Progenitor cell of endocrine pancreas (in vitro differentiated cells): Measurements from ENCODE around the gene HECTD3. TPM values are rescaled to one million over a fixed set of nuclear protein-coding genes. Genes with fewer than 3 reads are reported as not detected.
A peak's percentile ranks its signal among the peaks of the same experiment; 100 is the strongest.
"Not testable (repeated sequence)": the region's sequence is repeated elsewhere in the genome, so short reads cannot be mapped to it uniquely, and the experiment has no call there.

Source experiments
- DNase-seq: peaks from one replicate; pipeline ENCODE4 v3.0.0; 2021; ENCODE audit warnings: low spot score; ENCODE audit not compliant: unreplicated experiment
- H3K27ac Mint-ChIP-seq: 2 replicates; pipeline ENCODE4 v1.8.0; 2021; ENCODE audit warnings: mild to moderate bottlenecking, moderate library complexity, mixed read lengths
- H3K27me3 Mint-ChIP-seq: 2 replicates; pipeline ENCODE4 v1.8.0; 2021; ENCODE audit warnings: mixed read lengths
- H3K36me3 Mint-ChIP-seq: 2 replicates; pipeline ENCODE4 v1.8.0; 2022; ENCODE audit warnings: mixed read lengths; ENCODE audit not compliant: insufficient read depth
- H3K4me1 Mint-ChIP-seq: 2 replicates; pipeline ENCODE4 v1.8.0; 2021; ENCODE audit warnings: low read depth, mixed read lengths
- H3K4me3 Mint-ChIP-seq: 2 replicates; pipeline ENCODE4 v1.8.0; 2021; ENCODE audit warnings: low read depth, mild to moderate bottlenecking, moderate library complexity, mixed read lengths
- H3K9me3 Mint-ChIP-seq: 2 replicates; pipeline ENCODE4 v1.8.0; 2021; ENCODE audit warnings: low read depth, mixed read lengths
- total RNA-seq: library from RNA; stranded (reverse); gene quantifications from 2 replicates; pipeline ENCODE4 v1.2.1, GENCODE V29; 2021
- TF ChIP-seq, protein P1 (sequence below): fragments of 200-600 bp; sonication (generic); IDR thresholded peaks from one replicate; pipeline ENCODE4 v1.5.0; 2021; ENCODE audit warnings: antibody characterized with exemption, mild to moderate bottlenecking; ENCODE audit not compliant: unreplicated experiment

HECTD3 gene
- total RNA-seq, 1 donor from 2014 or later, result 44.2 TPM

DNA sequence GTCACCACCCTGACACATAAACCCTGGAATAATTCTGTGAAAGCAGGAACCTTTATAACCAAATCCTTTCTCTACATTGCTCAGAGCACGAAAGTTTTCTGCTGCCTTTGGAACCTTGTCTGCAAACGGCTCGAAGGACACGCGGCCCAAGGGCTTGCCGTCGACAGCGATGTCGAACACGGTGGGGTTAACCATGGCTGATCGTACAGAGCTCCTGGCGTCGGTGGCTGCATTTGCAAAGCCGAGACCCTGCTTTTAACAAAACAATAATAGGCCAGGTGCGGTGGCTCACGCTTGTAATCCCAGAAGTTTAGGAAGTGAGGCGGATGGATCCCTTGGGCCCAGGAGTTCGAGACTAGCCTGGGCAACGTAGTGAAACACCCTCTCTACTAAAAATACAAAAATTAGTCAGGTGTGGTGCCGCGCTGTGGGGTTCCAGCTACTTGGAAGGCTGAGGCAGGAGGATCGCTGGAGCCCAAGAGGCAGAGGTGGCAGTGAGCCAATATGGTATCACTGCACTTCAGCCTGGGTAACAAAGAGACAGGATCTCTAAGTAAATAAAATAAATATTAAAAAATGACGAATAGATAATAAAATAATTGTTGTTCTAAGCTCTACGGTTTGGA lies 22.5 kb downstream of the HECTD3 start:
- TF ChIP-seq, protein P1, sequence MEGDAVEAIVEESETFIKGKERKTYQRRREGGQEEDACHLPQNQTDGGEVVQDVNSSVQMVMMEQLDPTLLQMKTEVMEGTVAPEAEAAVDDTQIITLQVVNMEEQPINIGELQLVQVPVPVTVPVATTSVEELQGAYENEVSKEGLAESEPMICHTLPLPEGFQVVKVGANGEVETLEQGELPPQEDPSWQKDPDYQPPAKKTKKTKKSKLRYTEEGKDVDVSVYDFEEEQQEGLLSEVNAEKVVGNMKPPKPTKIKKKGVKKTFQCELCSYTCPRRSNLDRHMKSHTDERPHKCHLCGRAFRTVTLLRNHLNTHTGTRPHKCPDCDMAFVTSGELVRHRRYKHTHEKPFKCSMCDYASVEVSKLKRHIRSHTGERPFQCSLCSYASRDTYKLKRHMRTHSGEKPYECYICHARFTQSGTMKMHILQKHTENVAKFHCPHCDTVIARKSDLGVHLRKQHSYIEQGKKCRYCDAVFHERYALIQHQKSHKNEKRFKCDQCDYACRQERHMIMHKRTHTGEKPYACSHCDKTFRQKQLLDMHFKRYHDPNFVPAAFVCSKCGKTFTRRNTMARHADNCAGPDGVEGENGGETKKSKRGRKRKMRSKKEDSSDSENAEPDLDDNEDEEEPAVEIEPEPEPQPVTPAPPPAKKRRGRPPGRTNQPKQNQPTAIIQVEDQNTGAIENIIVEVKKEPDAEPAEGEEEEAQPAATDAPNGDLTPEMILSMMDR, result no peak
- Mint-ChIP-seq H3K4me1 (peaks cover 15% of the 10 kb centered on the region), H3K9me3 (no peaks in the 10 kb centered on the region), H3K27me3 (no peaks in the 10 kb centered on the region), H3K27ac (no peak overlapping the region), H3K4me3 (no peak overlapping the region), H3K36me3 (no peaks in the 10 kb centered on the region)
- DNase-seq, result no peak

DNA sequence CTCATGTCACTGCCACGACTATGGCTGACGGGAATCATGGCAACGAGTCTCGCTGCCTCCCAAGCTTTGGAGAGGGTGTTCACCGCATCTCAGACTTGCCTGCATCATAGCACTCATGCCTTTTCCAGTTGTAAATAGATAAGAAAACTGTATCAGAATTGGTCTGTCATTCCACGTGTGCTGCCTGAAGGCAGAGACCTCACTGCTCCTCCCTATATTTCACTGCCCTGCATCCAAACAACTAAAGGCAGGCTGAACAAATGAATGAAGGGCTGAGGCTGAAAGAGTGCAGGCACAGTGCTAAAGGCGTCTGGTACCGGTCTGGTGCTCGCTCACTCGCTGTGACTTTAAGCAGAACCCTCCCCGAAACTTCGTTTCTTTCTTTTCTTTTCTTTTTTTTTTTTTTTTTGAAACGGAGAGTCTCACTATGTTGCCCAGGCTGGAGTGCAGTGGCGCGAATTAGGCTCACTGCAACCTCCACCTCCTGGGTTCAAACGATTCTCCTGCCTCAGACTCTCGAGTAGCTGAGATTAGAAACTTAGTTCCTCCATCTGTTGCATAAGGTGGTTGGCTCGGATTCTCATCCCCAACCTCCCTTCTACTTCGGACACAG lies 25.3 kb downstream of the HECTD3 start:
- Mint-ChIP-seq H3K36me3 (no peaks in the 10 kb centered on the region), H3K9me3 (no peaks in the 10 kb centered on the region), H3K4me1 (peaks cover 15% of the 10 kb centered on the region), H3K4me3 (peak overlapping the region; percentile 98), H3K27ac (peak overlapping the region; percentile 91), H3K27me3 (no peaks in the 10 kb centered on the region)
- TF ChIP-seq, protein P1, result no peak
- no peak for DNase-seq

- H3K27ac Mint-ChIP-seq, H3K27me3 Mint-ChIP-seq, H3K4me3 Mint-ChIP-seq, DNase-seq, H3K4me1 Mint-ChIP-seq: not testable (repeated sequence)
- Mint-ChIP-seq H3K9me3 (peaks cover 16% of the 10 kb centered on the region), H3K36me3 (peaks cover 31% of the 10 kb centered on the region)
Measured at GRCh38 chr1:44977372-44977771, 33.8 kb downstream of the HECTD3 start.

DNA sequence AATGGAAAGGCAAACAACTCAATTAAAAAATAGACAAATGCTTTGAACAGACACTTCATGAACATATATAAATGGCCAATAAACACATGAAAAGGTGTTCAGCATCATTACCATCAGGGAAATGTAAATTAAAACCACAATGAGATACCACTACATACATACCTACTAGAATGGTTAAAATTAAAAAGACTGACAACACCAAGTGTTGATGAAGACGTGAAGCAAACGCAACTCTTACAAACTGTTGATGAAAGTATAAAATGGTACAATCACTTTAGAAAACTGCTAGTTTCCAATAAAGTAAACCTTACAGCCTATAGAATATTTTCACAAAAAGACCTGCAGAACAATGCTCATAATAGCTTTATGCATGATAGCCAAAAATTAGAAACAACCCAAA lies 34.9 kb downstream of the HECTD3 start:
- H3K36me3 Mint-ChIP-seq, result peaks cover 31% of the 10 kb centered on the region
- H3K4me1 Mint-ChIP-seq, result no peaks in the 10 kb centered on the region
- no peaks in the 10 kb centered on the region for H3K27me3 Mint-ChIP-seq
- H3K4me3 Mint-ChIP-seq, result no peak overlapping the region
- TF ChIP-seq, protein P1, result no peak
- DNase-seq, result no peak
- peaks cover 16% of the 10 kb centered on the region for H3K9me3 Mint-ChIP-seq
- no peak overlapping the region for H3K27ac Mint-ChIP-seq

DNA sequence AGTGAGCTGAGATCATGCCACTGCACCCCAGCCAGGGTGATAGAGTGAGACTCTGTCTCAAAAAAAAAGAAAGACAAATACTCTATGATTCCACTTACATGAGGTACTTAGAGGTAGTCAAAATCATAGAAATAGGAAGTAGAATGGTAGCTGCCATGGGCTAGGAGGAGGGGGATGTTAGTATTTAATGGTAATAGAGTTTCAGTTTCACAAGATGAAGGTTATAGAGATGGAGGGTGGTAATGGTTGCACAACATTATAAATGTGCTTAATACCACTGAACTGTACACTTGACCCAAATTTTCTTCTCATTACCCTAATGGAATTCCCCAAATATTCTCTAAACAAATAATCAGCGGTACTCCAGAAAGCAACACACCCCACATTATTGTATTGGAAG lies 37.5 kb downstream of the HECTD3 start:
- Mint-ChIP-seq H3K4me1 (peaks cover 12% of the 10 kb centered on the region), H3K36me3 (peaks cover 28% of the 10 kb centered on the region), H3K27ac (no peak overlapping the region), H3K4me3 (no peak overlapping the region), H3K9me3 (peaks cover 16% of the 10 kb centered on the region), H3K27me3 (no peaks in the 10 kb centered on the region)
- TF ChIP-seq, protein P1, result no peak
- no peak for DNase-seq

DNA sequence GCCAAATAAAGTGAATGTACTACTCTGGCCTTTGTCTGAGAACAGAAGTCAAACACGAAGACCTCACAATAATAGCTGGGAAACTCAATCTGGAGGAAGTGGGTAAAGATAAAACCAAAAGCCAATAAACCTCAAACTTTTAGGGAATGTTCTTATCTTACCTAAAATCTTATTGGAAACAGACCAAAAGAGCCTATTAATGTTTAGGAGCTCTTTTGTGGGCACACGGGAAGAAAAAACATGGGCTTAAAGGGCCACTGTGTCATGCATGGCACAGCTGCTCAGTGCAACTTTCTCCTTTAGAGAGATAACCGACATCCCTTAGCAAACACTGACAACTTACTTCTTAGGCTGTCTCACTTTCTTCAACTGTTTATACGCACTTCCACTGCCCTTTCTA lies 40.8 kb downstream of the HECTD3 start:
- no peak for DNase-seq
- H3K36me3 Mint-ChIP-seq, result peaks cover 2% of the 10 kb centered on the region
- no peak overlapping the region for H3K27ac Mint-ChIP-seq
- H3K27me3 Mint-ChIP-seq, result no peaks in the 10 kb centered on the region
- peaks cover 12% of the 10 kb centered on the region for H3K4me1 Mint-ChIP-seq
- H3K9me3 Mint-ChIP-seq, result no peaks in the 10 kb centered on the region
- no peak overlapping the region for H3K4me3 Mint-ChIP-seq
- TF ChIP-seq, protein P1, result no peak
